Fibroblast of mammary gland (primary cell): ENCODE measurements around the gene IFT122.

ENCODE experiments used
- DNase-seq: peaks from one replicate; pipeline ENCODE4 v3.0.0-alpha.2; 2010; ENCODE audit warnings: low read depth
- H3K4me3 ChIP-seq: 2 replicates; pipeline ENCODE4 v1.5.1; 2011; ENCODE audit warnings: low read depth, mild to moderate bottlenecking, low read length, moderate library complexity; ENCODE audit not compliant: control insufficient read depth
- TF ChIP-seq, protein P1 (sequence below): conservative IDR thresholded peaks from 2 replicates; pipeline ENCODE4 v1.5.1; 2011; ENCODE audit warnings: low read depth, low read length, inconsistent platforms; ENCODE audit not compliant: control insufficient read depth, insufficient read depth

The IFT122 gene

DNA sequence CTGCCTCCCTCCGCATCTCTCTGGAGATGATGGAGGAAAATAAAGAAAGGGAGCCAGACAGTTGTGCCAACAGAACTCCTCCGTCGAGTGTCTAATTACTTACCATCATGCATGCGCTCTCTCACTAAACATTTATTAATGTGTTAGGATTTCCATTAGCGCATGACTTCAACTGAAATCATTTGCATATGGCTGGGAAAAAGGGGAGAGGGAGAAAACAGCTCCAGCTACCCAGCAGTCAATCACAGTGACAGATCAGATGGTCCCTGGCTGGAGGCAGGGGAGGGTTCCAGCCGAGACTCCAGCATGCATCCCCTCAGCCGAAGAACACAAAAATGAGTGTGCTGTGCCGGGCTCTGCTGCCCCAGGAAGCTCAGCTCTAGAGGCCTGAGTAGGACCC, 81.6 kb downstream of the IFT122 start:
- TF ChIP-seq, protein P1, sequence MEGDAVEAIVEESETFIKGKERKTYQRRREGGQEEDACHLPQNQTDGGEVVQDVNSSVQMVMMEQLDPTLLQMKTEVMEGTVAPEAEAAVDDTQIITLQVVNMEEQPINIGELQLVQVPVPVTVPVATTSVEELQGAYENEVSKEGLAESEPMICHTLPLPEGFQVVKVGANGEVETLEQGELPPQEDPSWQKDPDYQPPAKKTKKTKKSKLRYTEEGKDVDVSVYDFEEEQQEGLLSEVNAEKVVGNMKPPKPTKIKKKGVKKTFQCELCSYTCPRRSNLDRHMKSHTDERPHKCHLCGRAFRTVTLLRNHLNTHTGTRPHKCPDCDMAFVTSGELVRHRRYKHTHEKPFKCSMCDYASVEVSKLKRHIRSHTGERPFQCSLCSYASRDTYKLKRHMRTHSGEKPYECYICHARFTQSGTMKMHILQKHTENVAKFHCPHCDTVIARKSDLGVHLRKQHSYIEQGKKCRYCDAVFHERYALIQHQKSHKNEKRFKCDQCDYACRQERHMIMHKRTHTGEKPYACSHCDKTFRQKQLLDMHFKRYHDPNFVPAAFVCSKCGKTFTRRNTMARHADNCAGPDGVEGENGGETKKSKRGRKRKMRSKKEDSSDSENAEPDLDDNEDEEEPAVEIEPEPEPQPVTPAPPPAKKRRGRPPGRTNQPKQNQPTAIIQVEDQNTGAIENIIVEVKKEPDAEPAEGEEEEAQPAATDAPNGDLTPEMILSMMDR = no peak
- DNase-seq = no peak

DNA sequence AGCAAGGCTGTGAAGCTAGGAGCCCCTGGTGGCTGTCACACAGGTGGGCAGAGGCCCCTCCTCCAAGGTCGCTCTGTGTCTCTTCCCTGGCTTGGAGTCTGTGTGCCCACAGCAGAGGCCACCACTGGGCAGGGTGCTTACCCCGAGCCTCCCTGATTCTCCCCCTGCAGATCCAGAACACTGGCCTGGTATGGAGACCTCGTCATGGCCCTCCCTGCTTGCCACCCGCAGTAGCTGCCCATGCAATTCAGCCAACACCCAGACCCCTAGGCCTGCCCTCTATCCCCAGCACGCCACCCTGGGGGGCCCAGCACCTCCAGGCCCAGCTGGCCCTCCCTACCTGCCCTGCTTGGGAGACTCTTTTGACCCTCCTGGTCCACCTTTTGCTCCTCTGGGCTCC, 82.9 kb downstream of the IFT122 start:
- no peak for DNase-seq
- TF ChIP-seq, protein P1 = no peak
- no peak overlapping the region for H3K4me3 ChIP-seq

More for the DNA sequence above, 81.6 kb downstream of the IFT122 start:
- H3K4me3 ChIP-seq = no peak overlapping the region

DNA sequence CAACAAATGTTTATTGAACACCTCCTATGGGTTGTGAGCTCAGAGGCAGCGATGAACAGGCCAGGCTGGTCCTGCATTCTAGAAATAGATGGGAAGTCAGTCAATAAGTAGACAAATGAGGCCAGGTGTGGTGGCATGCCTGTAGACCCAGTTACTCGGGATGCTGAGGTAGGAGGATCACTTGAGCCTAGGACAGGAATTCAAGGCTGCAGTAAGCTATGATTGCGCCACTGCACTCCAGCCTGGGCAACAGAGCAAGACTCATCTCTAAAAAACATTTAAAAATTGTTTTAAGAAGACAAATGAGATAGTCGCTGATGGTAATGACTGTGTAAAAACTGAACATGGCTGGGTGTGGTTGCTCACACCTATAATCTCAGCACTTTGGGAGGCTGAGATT, 84.1 kb downstream of the IFT122 start:
- TF ChIP-seq, protein P1 = no peak
- no peak for DNase-seq
- no peak overlapping the region for H3K4me3 ChIP-seq

DNA sequence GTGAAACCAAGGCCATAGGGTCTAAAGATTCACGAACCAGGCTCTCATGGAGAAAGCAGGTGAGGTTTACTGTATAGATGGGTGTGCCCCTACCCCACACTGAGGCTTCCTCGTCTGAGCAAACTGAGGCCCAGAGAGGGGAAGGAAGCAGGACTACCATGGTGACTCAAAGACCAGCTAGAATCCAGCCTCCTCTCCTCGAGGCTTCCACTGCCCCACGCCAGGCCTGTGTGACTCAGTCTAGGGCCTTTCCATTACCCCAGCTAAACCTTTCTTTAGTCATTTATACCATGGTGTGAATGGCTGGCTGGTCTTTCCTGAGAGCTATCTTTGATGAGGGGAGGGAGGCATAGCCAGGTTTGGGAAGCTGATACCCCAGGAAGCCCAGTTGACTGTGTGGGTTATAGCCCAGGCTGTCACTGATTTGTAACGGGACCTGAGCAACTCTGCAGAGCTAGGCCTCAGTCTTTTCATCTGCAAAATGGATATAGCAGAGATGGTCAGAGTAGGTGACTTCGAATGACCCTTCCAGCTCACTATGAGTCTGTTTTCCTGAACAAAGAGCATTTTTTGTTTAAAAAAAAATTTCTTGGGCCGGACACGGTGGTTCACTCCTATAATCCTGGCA, 85.4 kb downstream of the IFT122 start:
- peak; percentile 75 for DNase-seq
- no peak overlapping the region for H3K4me3 ChIP-seq
- TF ChIP-seq, protein P1 = no peak

DNA sequence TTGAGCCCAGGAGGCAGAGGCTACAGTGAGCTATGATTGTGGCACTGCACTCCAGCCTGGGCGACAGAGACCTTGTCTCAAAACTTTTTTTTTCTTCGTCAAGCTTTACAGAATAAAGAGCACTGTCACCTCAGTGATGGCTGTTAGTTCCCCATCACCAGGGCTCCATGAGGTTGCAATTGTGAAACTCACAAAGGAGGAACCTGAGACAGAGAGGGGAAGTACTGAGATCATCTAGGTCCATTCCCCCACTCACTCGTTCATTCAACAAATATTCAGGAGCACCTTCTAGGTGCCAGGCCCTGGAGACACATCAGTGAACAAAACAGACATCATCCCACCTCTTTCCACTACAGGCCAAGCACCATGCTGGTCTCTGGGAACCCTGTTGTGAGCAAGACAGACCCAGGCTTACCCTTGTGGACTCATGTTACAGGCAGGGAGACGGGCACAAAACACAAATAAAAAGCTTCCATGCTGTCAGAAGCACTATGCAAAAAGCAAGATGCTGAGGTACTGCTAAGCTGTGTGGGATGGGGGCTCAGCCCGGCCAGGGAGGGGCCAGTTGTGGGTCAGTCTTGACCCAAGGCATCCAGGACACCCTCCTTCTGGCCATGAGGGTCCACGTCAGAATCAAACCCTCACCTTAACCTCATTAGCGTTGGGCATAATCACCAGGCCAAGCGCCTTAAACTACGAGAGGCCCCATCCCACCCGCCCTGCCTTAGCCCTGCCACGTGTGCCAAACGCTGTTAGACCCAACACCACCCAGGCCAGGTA, 86.3 kb downstream of the IFT122 start:
- no peak overlapping the region for H3K4me3 ChIP-seq
- TF ChIP-seq, protein P1 = no peak
- DNase-seq = no peak

DNA sequence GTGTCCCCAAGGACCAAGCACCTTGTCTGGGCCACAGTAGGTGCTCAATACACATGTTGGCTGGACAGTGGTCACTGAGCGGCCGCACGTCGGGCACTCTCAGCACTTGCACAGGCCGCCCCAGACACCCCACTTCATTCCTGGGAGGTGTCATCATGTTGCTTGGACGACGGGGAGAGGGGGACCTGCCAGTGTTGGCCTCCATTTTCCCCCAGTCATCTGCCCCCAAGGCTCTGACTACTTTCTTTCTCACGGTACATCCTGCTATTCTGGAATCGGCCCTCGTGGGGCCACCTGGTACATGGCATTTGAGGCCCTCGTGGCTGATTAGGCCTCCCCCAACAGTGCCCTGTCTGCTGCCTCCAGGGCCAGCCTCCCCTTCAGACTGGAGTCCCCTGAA, 87.2 kb downstream of the IFT122 start:
- H3K4me3 ChIP-seq = no peak overlapping the region
- TF ChIP-seq, protein P1 = no peak
- DNase-seq = no peak
